ENCODE measurements around the gene DIS3L.
"Not testable (repeated sequence)": the region's sequence is repeated elsewhere in the genome, so short reads cannot be mapped to it uniquely, and the experiment has no call there.

DIS3L gene

DNA sequence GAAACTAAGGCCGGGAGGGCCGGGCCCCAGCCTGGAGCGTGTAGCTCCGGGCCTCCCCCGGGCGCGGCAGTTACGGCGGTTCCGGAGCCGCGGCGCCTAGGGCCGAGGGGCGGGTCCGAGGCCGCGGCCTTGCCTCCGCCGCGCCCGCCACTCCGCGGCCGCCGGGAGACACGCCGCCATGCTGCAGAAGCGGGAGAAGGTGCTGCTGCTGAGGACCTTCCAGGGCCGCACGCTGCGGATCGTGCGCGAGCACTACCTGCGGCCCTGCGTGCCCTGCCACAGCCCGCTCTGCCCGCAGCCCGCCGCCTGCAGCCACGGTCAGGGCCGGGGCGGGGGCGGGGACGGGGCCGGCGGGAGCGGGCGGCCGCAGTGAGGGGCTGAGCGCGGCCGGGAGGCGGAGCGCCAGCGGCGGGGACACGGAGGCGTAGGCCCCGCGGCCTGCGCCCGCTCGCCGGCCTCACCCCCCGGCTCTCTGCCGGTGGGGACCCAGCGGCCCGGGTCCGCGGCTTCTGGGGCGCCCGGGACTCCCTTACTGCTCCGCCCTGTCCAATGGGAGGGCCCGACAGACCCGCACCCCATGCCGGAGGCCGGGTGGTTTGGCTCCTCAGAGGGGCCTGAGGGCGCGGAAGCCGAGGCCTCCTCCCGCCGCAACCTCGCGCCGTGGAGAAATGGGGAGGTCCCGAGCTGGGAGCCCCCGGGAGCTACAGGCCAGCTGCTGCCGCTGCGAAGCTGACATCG, at the start of gene DIS3L:
DIS3L (plus strand) TSS at position 150 of the 738 bp plus-strand sequence; CDS start at position 179, 29 bp downstream.
- no peak for DNase-seq (ENCODE audit: low read depth)

DNA sequence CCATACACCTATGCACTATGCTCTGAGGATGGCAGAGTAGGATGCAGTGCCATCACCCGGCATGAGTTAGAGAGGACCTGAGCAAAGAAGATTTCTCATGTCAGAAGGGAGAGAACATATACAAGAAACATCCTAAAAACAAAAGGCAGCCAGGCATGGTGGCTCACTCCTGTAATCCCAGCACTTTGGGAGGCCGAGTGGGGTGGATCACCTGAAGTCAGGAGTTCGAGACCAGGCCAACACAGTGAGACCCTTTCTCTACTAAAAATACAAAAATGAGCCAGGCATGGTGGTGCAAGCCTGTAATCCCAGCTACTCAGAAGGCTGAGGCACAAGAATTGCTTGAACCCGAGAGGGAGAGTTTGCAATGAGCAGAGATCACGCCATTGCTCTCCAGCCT, 47.5 kb upstream of the DIS3L start:
- DNase-seq (ENCODE audit: low read depth): not testable (repeated sequence)

DNA sequence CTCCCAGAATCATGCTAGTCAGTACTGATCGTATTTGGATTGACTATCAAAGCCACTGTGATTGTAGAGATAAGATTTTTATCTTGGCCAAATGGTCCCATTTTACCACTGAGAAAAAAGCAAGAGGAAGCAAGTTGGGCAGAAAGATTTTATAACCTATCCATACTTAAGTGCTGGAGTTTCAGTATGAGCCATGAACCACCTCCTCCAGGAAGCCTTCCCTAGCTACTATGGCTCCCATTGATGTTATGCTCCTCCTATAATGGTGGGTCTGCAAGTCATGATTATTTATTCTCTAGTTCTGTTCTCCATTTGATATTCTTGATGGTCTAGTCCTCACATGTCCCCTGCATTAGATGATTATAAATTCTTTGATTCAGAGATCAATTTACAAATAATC, 46.4 kb upstream of the DIS3L start:
- DNase-seq (ENCODE audit: low read depth): no peak

DNA sequence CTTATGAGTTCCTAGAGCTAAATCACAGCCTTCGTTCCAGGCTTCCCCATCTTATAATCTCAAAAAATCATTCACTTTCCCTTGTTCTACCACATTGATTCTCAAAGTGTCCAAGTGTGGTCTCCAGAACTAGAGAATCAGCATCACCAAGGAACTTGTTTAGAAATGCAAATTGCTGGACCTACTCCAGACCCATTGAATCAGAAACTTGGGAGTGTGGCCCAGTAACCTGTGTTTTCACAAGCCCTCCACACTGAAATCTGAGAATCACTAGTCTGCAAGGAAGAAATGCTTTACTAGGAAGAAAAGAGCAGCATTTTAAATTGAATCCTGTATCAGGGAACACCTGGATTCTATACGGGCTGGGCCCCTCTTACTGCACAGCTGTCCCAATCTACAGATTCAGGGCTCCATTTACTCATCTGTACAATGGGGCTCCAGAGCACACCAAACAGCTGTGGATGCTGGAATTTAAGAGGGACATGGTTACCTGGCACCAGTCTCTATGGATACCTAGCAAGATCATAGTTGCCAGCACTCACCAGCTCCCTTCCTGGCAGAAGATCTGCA, 43.7 kb upstream of the DIS3L start:
- no peak for DNase-seq (ENCODE audit: low read depth)

DNA sequence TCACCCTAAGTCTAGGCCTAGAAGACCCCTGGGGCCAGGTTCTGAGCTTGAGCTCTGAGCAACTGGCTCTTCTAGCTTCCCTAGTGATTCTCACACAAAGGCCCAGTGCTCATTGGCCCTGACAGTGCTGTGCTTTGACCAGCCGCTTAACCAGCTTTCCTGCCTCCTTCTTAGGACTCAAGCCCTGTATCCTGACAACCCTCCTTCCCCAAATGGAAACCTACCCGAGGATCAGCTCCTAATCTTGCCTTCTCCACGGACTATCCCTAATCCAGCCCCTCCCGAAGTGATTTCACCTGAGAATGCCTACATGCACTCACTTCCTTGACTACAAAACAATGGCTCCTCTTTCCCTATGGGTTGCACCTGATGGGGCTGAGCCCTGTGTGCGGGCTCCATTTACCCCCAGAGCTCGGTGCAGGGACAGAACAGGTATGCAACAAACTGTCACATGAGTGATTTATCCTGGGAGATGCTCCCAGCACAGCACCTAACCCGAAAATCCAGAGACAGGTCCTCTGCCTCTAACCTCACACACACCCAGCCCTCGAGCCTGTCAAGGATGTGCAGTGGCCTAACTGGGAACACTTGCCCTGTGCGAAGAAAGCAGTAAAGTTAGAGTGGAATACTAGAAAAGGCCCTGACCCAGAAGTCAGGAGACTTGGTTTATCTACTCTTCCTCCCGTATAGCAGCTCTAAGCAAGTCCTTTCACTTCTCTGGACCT, 42.1 kb upstream of the DIS3L start:
- no peak for DNase-seq (ENCODE audit: low read depth)

DNA sequence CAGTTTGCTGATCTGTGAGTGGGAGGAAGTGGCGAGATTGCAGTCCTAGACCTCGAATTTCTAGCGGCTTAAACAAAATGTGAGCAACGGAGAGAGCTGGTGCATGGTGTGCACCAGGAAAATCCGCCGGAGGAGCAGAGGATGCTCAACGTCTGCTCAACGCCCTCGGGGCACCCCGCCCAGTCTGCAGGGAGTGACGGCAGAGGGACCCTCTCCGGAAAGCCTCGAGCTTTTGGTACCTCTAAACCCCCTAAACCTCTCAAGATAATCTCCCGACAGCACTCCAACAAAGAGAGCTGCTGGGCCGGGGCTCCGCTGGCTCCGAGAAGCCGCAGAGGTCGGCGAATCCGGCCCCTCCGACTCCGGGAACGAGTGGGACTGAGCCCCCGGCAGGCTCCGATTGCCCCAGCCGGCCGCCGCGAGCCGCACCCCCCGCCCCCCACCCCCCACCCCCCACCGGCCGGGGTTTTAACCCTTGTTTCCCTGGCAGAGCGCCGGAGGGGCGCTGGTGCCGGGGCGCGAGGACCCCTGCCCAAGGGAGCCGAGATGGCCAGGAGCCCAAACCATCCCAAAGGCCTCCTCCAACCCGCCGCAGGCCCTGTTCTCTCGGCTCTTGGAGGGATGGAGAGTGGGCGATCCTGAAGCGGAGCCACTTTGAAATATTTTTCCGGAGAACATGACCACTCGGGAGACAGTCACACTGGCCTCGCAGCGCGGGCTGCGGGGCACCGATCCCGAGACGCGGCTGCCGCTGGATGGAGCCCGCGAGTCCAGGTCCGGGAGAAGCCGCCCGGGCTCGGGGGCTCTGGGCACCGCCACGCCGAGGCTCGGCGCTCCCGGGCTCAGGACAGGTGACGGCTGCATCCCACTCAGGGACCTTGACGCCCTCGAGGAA, 41.3 kb upstream of the DIS3L start:
- no peak for DNase-seq (ENCODE audit: low read depth)

DNA sequence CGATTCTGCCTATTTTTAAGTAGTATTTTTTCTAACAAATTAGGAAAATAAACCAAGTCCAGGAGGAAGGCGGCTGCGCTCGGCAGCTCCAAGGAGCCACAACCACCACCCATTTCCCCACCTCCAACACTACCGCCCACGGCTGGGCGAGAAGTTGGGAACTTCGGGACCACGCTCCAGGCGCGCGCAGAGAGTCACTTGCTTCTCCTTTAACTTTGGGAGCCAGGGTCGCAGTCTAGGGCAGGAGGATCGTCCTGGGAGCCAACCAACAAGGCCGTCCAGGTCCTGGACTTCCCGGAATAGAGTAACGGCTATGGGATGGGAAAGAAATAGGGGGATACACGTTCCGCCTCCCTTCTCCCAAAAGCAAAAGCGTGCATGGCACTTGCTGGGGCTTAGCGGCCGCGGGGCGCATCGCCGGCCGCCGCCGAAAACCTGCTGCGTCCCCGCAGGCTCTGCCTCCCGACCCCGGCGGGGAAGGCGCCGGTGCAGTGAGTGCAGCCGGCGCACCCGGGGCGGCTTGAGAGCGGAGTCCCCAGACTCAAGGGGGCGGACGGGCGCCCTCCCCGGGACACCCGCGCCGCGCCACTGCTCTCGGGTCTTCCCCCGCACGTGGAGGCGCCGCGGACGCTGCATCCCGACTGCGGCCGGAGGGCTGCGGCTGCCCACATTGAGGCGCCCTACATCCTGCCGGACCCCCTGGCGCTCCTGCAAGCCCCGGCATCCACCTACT, 40.5 kb upstream of the DIS3L start:
- no peak for DNase-seq (ENCODE audit: low read depth)

DNA sequence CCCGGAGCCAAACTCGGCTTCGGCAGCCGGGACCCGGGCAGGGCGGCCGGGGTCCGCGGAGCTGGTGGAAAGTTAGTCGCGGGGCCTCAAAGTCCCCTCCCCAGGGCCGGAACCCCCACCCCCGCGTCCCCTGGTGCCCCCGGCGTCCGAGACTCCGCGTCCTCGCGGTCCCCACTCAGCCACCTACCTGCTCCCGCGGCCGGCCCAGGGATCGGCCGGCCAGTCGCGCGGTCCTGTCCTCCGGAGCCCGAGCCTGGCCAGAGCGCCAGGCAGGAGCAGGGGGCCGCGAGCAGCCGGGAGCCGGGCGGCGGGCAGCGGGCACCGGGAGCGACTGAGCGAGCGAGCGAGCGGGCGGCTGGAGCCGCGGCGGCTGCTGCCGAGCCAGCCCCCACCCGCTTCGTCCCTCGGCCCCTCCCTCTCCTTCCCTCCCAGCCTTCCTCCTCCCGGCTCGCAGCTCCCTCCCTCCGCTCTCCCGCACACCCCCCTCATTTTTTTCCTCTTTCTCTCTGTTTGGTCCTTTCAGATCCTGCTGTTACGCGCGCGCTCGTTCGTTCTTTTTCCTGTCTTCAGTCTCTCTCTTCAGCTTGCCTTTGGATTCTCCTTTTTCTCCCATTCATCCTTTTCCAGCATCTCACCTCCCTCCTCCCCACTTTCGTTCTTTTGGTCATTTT, 39.8 kb upstream of the DIS3L start, which contains the start of gene MEGF11:
MEGF11 (minus strand) TSS at position 333 of the 671 bp plus-strand sequence. CDS start 125,347 bp downstream, outside the sequence.
- no peak for DNase-seq (ENCODE audit: low read depth)

DNA sequence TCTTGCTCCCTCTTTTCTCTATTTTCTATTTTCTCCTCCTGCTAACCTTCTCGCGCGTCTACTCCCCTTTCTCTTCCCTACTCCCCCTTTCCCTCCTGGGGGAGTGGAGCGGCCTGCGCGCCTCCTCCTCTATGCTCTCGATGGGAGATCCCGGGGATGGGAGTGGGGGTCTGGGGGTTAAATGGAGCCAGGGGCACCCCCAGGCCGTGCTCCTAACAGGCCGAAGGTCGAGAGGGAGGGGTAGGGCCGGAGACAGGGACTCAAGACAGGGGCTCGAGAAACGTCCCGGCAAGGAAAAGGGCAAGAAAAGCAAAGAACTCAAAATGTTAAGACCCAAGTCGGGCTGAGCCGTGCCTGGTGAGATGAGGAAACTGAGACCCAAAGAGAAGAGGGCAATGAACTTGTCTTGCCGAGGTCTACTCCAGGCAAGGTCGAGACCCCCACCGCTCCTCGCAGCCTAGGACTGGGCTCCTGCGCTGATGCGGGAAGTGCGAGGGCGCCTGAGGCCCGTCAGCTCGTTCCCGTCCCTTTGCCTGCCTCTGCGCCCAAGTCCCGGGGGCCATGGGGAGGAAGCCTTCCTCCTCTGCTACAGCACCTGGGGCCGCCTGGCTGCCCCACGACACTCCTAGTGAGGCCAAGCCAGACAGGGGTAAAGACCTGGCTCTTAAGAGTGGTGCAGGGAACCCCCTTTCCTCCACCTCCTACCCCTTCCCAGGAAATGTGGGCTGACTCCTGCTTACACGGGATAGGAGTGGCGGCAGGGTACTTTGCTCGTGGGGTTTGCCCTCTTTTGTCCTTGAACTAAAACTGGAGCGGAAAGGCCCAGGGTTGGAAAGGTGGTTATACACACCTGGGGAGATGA, 39.0 kb upstream of the DIS3L start:
- no peak for DNase-seq (ENCODE audit: low read depth)

DNA sequence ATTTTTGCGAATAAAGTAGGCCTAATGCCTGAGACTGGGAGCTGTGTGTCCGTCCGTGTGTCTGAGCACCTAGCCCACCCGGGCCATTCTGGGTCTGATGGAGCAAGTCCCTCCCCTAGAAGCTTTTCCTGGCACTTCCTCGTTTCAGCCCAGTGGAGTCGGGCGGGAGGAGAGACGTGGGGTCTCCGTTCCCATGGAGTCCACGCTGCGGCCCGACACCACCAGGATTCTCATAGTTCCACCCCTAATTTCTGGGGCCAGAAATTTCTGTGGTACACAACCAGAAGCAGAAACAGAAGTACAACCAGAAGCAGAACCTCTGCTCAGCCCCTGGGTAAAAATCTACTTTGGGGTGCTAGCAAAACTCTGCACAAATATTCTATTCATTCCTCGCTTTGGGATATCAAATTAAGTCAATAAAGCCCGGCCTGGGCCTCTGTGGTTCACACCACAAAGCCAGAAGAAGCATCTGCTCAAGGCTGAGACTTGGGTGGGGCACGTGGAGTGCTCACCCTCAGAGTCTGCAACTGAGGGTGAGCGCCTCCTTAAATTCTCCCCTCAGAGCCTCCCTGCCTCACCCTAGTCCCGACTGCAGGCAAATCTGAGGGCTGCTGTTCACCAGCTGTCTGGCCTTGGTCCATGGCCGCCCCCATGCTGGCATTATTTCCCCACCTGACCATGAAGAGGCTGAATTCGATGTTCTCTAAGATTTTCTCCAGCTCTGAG, 38.3 kb upstream of the DIS3L start:
- DNase-seq (ENCODE audit: low read depth): no peak

DNA sequence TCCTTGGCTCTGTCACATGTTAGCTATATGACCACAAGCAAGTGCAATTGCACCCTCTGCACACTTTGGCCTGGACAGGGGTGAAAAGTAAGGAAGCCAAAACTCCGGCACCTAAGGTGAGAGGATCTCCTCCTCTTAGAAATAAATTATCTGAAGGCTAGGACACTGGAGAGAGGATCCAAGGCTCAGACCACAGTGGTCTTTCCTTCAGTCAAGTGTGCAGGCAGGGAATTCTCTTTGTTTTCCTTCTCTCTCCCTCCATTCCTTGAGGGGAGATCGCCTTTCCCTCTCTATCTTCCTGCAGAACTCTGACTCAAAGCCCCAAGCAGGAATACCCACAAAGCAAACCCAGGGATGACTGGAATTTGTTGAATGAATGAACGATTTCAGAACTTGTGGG, 36.7 kb upstream of the DIS3L start:
- no peak for DNase-seq (ENCODE audit: low read depth)

DNA sequence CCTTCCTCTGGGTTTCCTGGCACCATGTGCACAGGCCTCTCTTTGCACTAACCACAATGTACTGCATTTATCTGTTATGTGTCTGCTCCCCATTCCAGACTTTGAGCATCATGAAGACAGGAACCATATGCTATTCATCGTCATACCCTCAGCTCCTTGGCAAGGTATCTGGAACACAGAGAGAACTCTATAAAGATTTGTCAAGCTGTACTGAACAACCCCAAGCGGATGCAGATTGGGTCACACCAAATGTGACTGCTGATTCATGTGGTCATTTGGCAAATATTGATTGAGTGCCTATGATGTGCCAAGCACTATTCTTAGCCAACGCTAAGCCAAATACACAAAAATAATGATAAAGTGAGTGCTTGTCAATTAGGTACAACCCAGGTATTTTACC, 32.3 kb upstream of the DIS3L start:
- DNase-seq (ENCODE audit: low read depth): no peak

DNA sequence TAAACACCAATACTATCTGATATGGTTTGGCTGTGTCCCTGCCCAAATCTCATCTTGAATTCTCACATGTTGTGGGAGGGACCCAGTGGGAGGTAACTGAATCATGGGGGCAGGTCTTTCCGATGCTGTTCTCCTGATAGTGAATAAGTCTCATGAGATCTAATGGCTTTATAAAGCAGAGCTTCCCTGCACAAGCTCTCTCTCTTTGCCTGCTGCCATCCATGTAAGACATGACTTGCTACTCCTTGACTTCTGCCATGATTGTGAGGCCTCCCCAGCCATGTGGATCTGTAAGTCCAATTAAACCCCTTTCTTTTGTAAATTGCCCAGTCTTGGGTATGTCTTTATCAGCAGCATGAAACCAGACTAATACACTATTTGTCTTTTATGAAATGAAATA, 30.5 kb upstream of the DIS3L start:
- not testable (repeated sequence) for DNase-seq (ENCODE audit: low read depth)

DNA sequence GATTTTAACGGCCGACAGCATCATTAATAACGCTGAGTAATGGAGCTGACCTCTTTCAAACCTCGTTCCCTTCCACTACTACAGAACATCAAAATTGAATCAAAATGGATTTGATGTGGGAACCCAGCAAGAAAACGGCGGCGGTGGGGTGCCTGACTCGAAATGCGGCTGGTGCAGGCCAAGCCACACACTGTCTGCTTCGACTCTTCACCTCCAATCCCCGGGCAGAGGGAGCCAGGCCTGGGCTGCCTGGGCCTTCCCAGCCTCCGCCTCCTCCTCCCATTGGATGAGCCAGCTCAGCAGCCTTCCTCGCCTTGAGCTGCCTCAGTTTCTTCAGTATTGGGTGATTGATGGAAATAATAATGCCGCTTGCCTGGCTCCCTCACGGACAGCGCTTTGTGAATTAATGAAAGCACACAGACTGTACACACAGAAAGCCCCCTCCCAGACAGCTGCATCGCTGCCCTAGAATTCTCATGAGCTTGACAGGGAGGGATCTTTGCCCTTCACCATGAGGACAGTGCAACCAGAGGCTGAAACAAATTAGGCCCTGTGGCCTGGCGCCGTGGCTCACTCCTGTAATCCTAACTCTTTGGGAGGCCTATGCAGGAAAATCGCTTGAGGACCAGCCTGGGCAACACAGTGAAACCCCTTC, 28.4 kb upstream of the DIS3L start:
- DNase-seq (ENCODE audit: low read depth): no peak

DNA sequence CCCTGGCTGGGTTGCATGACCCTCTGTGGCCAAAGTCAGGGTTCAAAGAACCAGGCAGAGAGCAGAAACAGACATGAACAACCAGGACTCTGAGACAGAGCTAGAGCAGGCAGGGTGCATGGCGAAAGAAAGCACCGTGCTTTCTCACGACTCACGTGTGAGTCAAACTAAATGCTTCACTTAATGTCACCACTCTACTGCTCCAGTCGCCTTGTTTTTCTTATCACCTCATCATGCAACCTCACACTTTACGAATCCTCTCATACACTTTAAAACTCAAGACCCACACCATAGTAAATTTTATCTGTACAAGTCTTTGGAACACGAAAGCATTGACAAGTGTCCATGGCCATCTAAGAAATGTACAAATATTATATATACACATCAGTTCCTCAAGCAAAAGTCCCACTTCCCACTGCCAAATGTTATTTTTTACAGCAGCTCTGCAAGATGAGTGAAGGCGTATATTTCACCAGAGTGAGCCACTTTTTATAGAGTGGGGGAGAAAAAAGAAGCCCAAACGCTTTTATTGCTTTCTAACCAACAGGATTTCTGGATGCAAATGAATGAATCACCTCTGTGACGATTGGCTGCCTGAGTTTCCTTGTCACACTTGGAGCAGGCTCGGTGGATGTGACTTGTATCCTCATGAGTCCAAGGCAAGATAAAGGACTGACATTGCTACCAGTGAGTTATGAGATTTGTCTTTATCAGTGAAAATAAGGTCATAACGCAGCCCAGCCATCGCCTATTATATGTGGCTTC, 23.9 kb upstream of the DIS3L start:
- peak; percentile 55 for DNase-seq (ENCODE audit: low read depth)

DNA sequence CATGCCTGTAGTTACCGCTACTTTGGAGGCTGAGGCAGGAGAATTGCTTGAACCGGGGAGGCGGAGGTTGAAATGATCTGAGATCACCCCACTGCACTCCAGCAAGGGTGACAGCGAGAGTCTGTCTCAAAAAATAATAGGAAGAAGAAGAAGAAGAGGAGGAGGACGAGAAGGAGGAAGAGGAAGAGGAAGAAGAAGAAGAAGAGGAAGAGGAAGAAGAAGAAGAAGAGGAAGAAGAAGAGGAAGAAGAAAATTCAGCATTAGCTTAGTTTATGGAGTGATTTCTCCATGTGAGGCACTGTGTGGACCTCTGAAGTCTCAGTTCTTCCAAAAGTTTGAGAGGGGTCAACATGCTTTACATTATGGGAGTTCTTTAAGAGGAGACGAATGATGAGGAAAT, 22.4 kb upstream of the DIS3L start:
- DNase-seq (ENCODE audit: low read depth): no peak

DNA sequence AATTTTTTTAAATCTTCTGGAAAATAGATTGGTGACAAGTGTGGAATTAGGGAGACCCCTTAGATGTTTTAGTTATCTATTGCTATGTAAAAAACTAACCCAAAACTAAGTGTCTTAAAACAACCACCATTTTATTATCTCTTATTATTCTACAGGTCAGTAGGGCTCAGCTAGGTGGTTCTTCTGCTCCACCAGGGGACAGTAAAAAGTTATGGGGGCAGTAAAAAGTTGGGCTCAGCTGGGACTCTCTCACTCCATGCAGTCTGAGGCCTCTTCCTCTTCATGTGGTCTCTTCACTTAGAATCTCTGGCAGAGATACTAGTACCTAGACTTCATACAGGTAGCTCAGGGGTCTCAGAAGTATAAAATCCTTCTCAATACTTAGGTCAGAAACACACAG, 18.0 kb upstream of the DIS3L start:
- no peak for DNase-seq (ENCODE audit: low read depth)

DNA sequence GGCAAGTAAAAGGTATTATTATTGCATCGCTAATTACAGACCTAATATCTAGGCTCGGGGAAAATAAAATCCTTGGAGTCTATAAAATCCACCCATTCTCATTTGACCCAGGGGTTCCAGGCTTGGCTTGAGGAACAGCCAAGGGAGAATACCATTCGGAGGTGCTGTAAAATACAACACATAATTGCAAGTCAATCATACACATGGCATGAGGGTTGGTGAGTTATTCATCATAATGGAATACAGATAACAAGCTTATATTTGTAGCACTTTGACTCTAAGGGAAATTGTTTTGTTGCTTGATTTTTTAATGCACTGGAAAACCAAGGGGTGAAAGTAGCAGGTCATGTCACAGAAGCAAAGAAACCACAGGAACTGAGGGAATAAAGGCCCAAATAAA, 16.8 kb upstream of the DIS3L start:
- no peak for DNase-seq (ENCODE audit: low read depth)

Measured in GM04503 (cell line).